Epithelial cell of proximal tubule (primary cell): ENCODE measurements around the gene SCYGR7. TPM values are rescaled to one million over a fixed set of nuclear protein-coding genes. Genes with fewer than 3 reads are reported as not detected.
A peak's percentile ranks its signal among the peaks of the same experiment; 100 is the strongest.

ENCODE experiments used
- DNase-seq: peaks from one replicate; pipeline ENCODE4 v3.0.0-alpha.2; 2011; ENCODE audit warnings: low read depth
- H3K4me3 ChIP-seq: 2 replicates; pipeline ENCODE4 v1.5.1; 2011; ENCODE audit warnings: low read depth, mild to moderate bottlenecking, low read length
- CTCF ChIP-seq: conservative IDR thresholded peaks from 2 replicates; pipeline ENCODE4 v1.5.1; 2012; ENCODE audit warnings: low read depth, mild to moderate bottlenecking, low read length
- total RNA-seq: library from RNA; depleted of rRNA; stranded (reverse); fragments of >200 nt; gene quantifications from 2 replicates; pipeline ENCODE4 v1.2.3, GENCODE V29; 2015

Gene SCYGR7
- total RNA-seq, 1 donor from 2014 or later = not detected

- H3K4me3 ChIP-seq = peak overlapping the region; percentile 21
- TF ChIP-seq CTCF = no peak
- DNase-seq = peak; percentile 97
Observed at GRCh38 chr2:227759411-227760118, 31.4 kb downstream of the SCYGR7 start.

DNA sequence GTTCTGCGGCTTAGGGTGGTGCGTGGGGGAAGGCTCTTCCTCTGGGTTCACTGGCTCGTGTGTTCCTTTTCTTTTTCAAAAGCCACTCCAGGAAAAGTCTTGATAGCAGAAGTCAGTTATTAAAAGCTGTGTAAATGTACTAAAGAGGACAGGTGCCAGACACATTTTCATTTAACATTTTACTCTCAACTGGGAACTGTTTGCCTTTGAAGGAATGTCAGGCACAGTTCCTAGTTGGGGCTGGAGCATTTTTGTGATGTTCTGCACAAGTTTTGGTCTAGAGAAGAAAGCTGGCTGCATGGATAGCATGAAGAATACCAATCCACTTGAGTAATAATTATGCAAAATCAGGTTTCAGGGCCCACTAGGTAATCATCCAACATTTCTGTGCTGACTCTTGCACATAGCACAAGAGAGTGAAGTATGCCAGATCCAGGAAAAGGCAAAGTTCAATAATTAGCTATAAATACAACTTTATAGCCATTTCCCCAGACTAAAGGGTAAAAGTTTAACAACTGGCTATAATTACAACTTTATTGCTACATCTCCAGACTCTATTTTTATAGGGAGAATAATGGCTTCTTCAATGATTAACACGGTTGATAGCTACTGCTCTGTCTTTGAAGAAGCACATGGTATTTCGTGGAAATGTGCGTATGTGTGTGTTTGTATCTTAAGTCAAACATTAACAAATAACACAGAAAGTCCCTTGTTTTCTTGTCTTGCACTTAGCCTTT, 33.8 kb downstream of the SCYGR7 start:
- H3K4me3 ChIP-seq = no peak overlapping the region
- peak; percentile 99 for DNase-seq
- no peak for TF ChIP-seq CTCF

- TF ChIP-seq CTCF = no peak
- DNase-seq = peak; percentile 32
- no peak overlapping the region for H3K4me3 ChIP-seq
Observed at GRCh38 chr2:227765788-227766372, 37.7 kb downstream of the SCYGR7 start.

GRCh38 chr2:227766373-227766883, 38.3 kb downstream of the SCYGR7 start:
- TF ChIP-seq CTCF = peak; percentile 86
- DNase-seq = no peak
- no peak overlapping the region for H3K4me3 ChIP-seq

DNA sequence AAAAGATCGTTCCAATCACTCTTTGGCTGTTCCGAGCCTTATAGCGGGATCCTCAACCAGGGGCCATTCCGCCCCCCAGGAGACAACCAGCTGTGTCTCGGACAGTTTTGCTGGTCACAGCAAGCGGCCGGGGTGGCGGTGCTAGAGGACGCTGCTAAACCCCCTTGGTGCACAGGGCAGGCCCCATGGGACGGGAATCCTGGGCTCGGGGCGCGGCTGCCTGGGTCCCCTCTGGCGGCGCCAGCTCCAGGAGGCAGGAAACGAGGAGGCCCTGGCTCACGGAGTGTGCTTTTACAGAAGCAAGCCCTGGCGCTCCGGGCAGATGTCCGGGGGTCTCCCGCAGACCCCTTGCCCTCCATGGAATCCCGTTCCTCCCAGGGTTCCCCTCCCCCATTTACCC, 39.7 kb downstream of the SCYGR7 start:
- DNase-seq = no peak
- no peak for TF ChIP-seq CTCF
- H3K4me3 ChIP-seq = no peak overlapping the region

- no peak for DNase-seq
- H3K4me3 ChIP-seq = no peak overlapping the region
- no peak for TF ChIP-seq CTCF
Observed at GRCh38 chr2:227772197-227772661, 44.1 kb downstream of the SCYGR7 start.
